ENCODE data around the gene NACAD. TPM values are rescaled to one million over a fixed set of nuclear protein-coding genes. Genes with fewer than 3 reads are reported as not detected.

The NACAD gene
- total and polyA plus RNA-seq, 8 donors: 0.29 to 24.1 (median 1.1) TPM

DNA sequence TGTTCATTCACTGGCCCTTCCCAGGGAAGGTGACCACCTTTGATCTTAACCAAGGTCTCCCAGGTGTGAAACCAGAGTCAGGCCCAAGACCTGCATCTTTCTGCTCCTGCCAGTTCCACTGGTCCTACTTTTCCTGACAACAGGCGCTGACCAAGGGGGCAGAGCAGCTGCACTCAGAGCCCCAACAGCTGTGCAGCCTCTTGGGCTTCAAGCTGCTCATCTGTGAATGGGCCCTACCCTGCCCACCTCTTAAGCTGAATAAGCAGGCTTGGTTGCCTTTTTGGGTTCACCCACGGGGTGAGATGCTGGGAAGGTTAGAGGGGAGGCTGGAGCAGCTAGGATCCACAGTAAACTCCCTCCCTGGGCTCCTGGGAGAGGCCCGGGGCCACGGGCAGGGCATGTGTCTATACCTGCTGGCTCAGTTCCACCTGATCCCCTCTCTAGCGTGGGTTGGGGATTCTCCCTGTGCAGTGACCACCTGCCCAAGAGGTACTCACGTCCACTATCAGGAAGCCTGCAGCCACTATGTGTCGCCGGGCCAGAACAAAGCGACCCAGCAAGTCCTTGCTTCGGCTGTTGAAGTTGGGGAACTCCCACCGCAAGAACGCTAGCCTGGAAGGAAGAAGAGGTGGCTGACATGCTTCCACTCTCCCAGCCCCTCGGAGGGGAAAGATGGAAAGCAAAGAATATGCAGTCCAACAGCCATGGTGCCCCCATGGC is 12.2 kb upstream of the NACAD start:
- intact Hi-C loops (cut with DNase I; ENCODE audit: low total_unique reads): no loop called here
- H3K4me3 ChIP-seq: no peak overlapping the region
- peaks cover 71 to 80% (median 78%) of the 10 kb centered on the region in 4 donors for H3K36me3 ChIP-seq
- TF ChIP-seq EP300 (IDR thresholded peaks at IDR 0.05) (no peak), POLR2AphosphoS5 (IDR thresholded peaks at IDR 0.05) (no peak), CTCF (IDR thresholded peaks at IDR 0.05) (no peak), POLR2A (IDR thresholded peaks at IDR 0.05) (no peak)
- peaks cover 0 to 8% (median 0%) of the 10 kb centered on the region in 4 donors for H3K4me1 ChIP-seq
- H3K27ac ChIP-seq: no peak overlapping the region
- H3K27me3 ChIP-seq: no peaks in the 10 kb centered on the region
- H3K9me3 ChIP-seq: no peaks in the 10 kb centered on the region
- DNase-seq: no peak
- WGBS, 5 donors: 89 to 93% (median 93%) methylated on average over 10 to 13 of the region's 13 CpGs

GRCh38 chr7:45099891-45100760 is 11.4 kb upstream of the NACAD start:
- WGBS, 5 donors: 91 to 95% (median 93%) methylated on average over 12 to 16 of the region's 16 CpGs
- H3K27me3 ChIP-seq: no peaks in the 10 kb centered on the region
- no peak overlapping the region for H3K4me3 ChIP-seq
- peaks cover 64 to 72% (median 70%) of the 10 kb centered on the region in 4 donors for H3K36me3 ChIP-seq
- peaks cover 0 to 1% (median 0%) of the 10 kb centered on the region in 4 donors for H3K9me3 ChIP-seq
- intact Hi-C loops (cut with DNase I; ENCODE audit: low total_unique reads): no loop called here
- no peak overlapping the region for H3K27ac ChIP-seq
- TF ChIP-seq EP300 (IDR thresholded peaks at IDR 0.05) (no peak), POLR2AphosphoS5 (IDR thresholded peaks at IDR 0.05) (no peak), POLR2A (IDR thresholded peaks at IDR 0.05) (no peak), CTCF (IDR thresholded peaks at IDR 0.05) (no peak)
- no peaks in the 10 kb centered on the region for H3K4me1 ChIP-seq
- no peak for DNase-seq

- 82 to 88% (median 85%) methylated on average over 10 of the region's 10 CpGs for WGBS, 5 donors
- H3K27me3 ChIP-seq: no peaks in the 10 kb centered on the region
- H3K36me3 ChIP-seq: peaks cover 54 to 63% (median 61%) of the 10 kb centered on the region in 4 donors
- no peak for TF ChIP-seq POLR2AphosphoS5 (IDR thresholded peaks at IDR 0.05)
- TF ChIP-seq EP300 (IDR thresholded peaks at IDR 0.05): no peak
- no peak for TF ChIP-seq CTCF (IDR thresholded peaks at IDR 0.05)
- TF ChIP-seq POLR2A (IDR thresholded peaks at IDR 0.05): no peak
- intact Hi-C loops (cut with DNase I; ENCODE audit: low total_unique reads): no loop called here
- no peaks in the 10 kb centered on the region for H3K4me1 ChIP-seq
- no peak overlapping the region for H3K27ac ChIP-seq
- DNase-seq: no peak
- H3K4me3 ChIP-seq: no peak overlapping the region
- peaks cover 0 to 6% (median 0%) of the 10 kb centered on the region in 4 donors for H3K9me3 ChIP-seq
Observed at GRCh38 chr7:45098983-45099839, 10.4 kb upstream of the NACAD start.

DNA sequence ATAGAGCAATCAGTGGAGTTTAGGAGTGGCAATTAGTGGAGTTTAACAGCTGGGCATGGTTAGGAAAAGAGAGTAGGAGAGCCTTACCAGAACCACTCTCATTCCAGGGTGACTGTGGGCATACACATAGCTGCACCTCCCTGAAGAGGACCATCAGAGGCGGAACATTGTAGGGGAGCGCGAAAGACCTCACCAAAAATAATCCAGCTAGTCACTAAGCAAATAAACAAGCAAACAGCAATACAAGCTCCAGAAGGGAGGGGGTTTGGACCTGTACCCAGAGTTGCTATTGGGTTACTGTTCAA is 4.1 kb upstream of the NACAD start:
- Histone ChIP-seq H3K9me3 (peaks cover 0 to 9% (median 0%) of the 10 kb centered on the region in 4 donors), H3K4me1 (peaks cover 5 to 18% (median 15%) of the 10 kb centered on the region in 4 donors), H3K27ac (no peak overlapping the region), H3K4me3 (no peak overlapping the region), H3K36me3 (no peaks in the 10 kb centered on the region), H3K27me3 (peaks cover 0 to 24% (median 12%) of the 10 kb centered on the region in 3 donors)
- TF ChIP-seq POLR2AphosphoS5 (IDR thresholded peaks at IDR 0.05): no peak
- TF ChIP-seq POLR2A (IDR thresholded peaks at IDR 0.05): no peak
- TF ChIP-seq CTCF (IDR thresholded peaks at IDR 0.05): no peak
- TF ChIP-seq EP300 (IDR thresholded peaks at IDR 0.05): no peak
- no peak for DNase-seq
- intact Hi-C loops (cut with DNase I; ENCODE audit: low total_unique reads): no loop called here
- 66 to 82% (median 73%) methylated on average over 3 of the region's 3 CpGs for WGBS, 5 donors

All from stomach (tissue), 9 donors.